Aorta (tissue), 5 donors: Measurements from ENCODE around the gene FAM124B. TPM values are rescaled to one million over a fixed set of nuclear protein-coding genes. Genes with fewer than 3 reads are reported as not detected.
"Not testable (repeated sequence)": the region's sequence is repeated elsewhere in the genome, so short reads cannot be mapped to it uniquely, and the experiment has no call there.

ENCODE experiments used
- ATAC-seq: fragments of 200-7000 bp; cut with Tn5 transposase; one replicate; pipeline ENCODE4 v1.9.1; 2022; ENCODE audit warnings: moderate library complexity; ENCODE audit not compliant: low FRiP score
- DNase-seq, 2 donors: peaks; one replicate each; pipeline ENCODE4 v3.0.0-alpha.2; 2020
- H3K27ac ChIP-seq, 2 donors: one replicate each; pipeline ENCODE4 v1.5.1; 2013; ENCODE audit warnings: low read length in 2 of 2, mild to moderate bottlenecking in 2 of 2, moderate library complexity in 2 of 2, control low read depth in 1 of 2, inconsistent platforms in 1 of 2, low read depth in 1 of 2
- H3K27me3 ChIP-seq, 2 donors: one replicate each; pipeline ENCODE4 v1.6.1; 2013; ENCODE audit warnings: control low read depth in 1 of 2, low read length in 1 of 2, mild to moderate bottlenecking in 1 of 2, moderate library complexity in 1 of 2; ENCODE audit not compliant: insufficient read depth in 2 of 2, control insufficient read depth in 1 of 2
- H3K36me3 ChIP-seq, 2 donors: one replicate each; pipeline ENCODE4 v1.6.1; 2013; ENCODE audit warnings: control low read depth in 1 of 2, low read length in 1 of 2, mild to moderate bottlenecking in 1 of 2; ENCODE audit not compliant: insufficient read depth in 2 of 2, control insufficient read depth in 1 of 2
- H3K4me1 ChIP-seq, 2 donors: one replicate each; pipeline ENCODE4 v1.6.1; 2013; ENCODE audit warnings: low read length in 2 of 2, control low read depth in 1 of 2, mild to moderate bottlenecking in 1 of 2, moderate library complexity in 1 of 2; ENCODE audit not compliant: insufficient read depth in 2 of 2, control insufficient read depth in 1 of 2
- H3K4me3 ChIP-seq, 2 donors: one replicate each; pipeline ENCODE4 v1.5.1; 2013; ENCODE audit warnings: low read length in 2 of 2, control low read depth in 1 of 2, mild to moderate bottlenecking in 1 of 2
- H3K9me3 ChIP-seq: one replicate; pipeline ENCODE4 v1.6.1; 2013; ENCODE audit warnings: mild to moderate bottlenecking, low read length; ENCODE audit not compliant: control insufficient read depth
- WGBS, 2 donors: extraction: QIAGEN DNeasy Blood & Tissue Kit; methylation state at CpG; one replicate each; pipeline ENCODE4 v1.1.7; 2013; 5-methylcytosine and 5-hydroxymethylcytosine counted together
- intact Hi-C, 2 donors: fragments of 100-400 bp; cut with DNase I; formaldehyde crosslinking; loops; one replicate each; pipeline versions ENCODE4 v1.14.2 to v1.15.0; 2022
- polyA plus RNA-seq, 2 donors: library from polyadenylated mRNA; stranded (reverse); fragments of 200-250 nt; gene quantifications; one replicate each; pipeline ENCODE4 v1.2.3, GENCODE V29; 2013
- total RNA-seq, 2 donors: library from RNA; stranded (reverse); fragmentation: NEBNext Ultra II Directional; extraction: Animal tissue kit (Norgen Biotek cat#: 25700); gene quantifications; one replicate each; pipeline ENCODE4 v1.2.1, GENCODE V29; 2021
- donor health status: healthy with polysubstance abuse.
- donor health status: Bipolar disorder and iron deficiency.
- donor health status: DM: no; HTN: no; CAD: no.
- donor health status: DM: no; HTN: no; CAD: no.
- donor health status: DM: yes; HTN: yes; CAD: no.

Gene FAM124B
- total and polyA plus RNA-seq, 4 donors, result 2.4 to 4.8 TPM; not detected in 2

DNA sequence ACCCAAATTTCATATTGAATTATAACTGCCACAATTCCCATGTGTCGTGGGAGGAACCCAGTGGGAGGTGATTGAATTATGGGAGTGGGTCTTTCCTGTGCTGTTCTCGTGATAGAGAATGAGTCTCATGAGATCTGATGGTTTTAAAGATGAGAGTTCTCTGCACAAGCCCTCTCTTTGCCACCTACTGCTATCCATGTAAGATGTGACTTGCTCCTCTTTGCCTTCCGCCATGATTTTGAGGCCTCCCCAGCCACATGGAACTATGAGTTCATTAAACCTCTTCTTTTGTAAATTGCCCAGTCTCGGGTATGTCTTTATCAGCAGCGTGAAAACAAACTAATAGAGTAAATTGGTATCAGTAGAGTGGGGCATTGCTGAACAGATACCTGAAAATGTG is 4.8 kb downstream of the FAM124B start:
- H3K9me3 ChIP-seq, H3K36me3 ChIP-seq, ATAC-seq, H3K27me3 ChIP-seq, intact Hi-C loops, H3K27ac ChIP-seq, H3K4me3 ChIP-seq, H3K4me1 ChIP-seq, DNase-seq: not testable (repeated sequence)
- 92 to 93% methylated on average over 5 of the region's 5 CpGs for WGBS, 2 donors

DNA sequence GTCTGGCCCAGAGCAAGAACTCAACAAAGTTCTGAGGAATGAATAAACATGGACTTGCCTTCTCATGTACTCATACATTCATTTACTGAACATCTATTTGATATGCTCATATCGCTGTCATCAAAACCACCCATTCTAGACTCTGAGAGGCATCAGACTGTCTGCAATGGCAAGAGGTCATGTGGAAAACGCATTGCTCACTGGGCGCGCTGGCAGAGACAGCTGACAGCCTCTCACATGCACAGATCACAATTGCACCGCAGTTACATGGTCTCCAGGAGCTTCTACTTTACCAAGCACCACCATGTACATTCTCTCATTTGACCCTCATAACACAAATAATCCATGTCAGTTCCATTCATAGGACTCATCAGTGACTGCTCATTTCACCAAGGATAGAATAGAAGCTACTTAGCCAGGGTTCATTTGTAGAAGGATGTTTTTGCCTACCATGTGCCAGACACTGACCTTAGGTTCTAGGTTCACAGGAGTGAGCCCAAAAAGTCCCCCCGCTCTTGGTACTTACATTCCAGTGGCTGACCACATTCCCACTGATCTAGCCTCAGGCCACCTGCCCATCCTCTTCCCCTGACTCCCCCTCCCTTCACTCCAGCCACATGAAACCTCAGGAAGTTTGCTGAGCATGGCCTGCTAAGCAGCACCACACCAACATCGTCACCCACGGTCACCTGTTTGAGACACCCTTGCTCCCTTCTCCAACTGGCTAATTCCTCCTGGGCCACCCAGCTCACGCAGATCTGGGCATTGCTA is 6.1 kb downstream of the FAM124B start:
- no peak for ATAC-seq
- no peak overlapping the region for H3K27ac ChIP-seq

DNA sequence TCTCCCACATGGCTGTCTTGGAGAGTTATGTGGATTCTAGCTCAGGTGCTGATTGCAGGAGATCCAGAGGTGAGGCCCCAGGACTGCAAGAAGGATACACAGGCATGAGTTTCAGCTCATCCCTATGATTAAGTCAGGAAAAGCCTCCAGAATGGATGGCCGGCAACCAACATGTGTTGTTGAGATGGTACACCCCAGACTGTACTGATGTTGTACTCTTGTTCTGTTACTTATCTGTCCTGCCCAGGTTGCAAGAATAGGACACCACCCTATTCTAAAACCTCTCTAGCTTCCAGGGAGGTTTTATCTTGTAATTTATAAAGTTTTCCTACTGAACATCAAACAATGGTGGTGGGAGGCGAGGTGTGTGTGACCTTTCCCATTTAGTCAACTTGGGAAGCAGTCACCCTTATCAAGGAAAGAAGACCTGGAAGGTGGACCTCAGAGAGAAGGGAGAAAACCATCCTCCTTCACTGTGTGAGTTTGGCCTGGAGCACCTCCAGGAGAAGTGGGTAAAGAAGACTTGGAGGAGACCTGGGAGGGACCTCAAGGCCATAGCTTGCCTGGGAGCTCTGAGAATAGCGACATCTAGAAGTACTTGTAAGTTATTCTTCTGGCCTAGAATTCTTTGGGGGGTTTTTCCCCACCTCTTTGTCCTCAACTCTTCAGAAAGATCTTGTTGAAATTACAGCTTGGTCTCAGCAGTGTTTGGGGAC is 8.6 kb downstream of the FAM124B start:
- 96% methylated on average over 3 of the region's 3 CpGs for WGBS, 2 donors
- H3K27me3 ChIP-seq, result no peaks in the 10 kb centered on the region
- intact Hi-C loops, result no loop called here
- DNase-seq (no peak), ATAC-seq (no peak)
- no peak overlapping the region for H3K4me3 ChIP-seq
- no peak overlapping the region for H3K27ac ChIP-seq
- peaks cover 3% of the 10 kb centered on the region for H3K9me3 ChIP-seq
- no peaks in the 10 kb centered on the region for H3K36me3 ChIP-seq
- H3K4me1 ChIP-seq, result no peaks in the 10 kb centered on the region

More for the DNA sequence above, 6.1 kb downstream of the FAM124B start:
- Histone ChIP-seq H3K4me1 (no peaks in the 10 kb centered on the region), H3K4me3 (no peak overlapping the region), H3K9me3 (no peaks in the 10 kb centered on the region), H3K27me3 (no peaks in the 10 kb centered on the region), H3K36me3 (no peaks in the 10 kb centered on the region)
- DNase-seq, result no peak
- intact Hi-C loops, result no loop called here
- 93 to 96% methylated on average over 9 of the region's 9 CpGs for WGBS, 2 donors

DNA sequence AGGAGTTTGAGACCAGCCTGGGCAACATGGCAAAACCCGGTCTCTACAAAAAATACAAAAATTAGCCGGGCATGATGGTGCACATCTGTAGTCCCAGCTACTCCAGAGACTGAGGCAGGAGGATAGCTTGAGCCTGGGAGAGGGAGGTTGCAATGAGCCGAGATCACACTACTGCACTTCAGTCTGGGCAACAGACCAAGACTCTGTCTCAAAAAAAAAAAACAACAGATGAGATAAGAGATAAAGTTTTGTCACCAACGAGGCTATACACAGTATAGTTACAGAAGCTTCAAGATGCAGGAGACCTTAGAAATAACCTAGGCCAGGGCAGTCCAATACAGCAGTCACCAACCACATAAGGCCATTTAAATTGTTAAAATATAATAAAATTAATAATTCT is 9.4 kb downstream of the FAM124B start:
- DNase-seq (no peak), ATAC-seq (no peak)
- Histone ChIP-seq H3K4me3 (no peak overlapping the region), H3K4me1 (no peaks in the 10 kb centered on the region), H3K27me3 (no peaks in the 10 kb centered on the region), H3K36me3 (no peaks in the 10 kb centered on the region), H3K9me3 (peaks cover 3% of the 10 kb centered on the region), H3K27ac (no peak overlapping the region)
- WGBS, 2 donors, result 62 to 68% methylated on average over 4 of the region's 4 CpGs
- intact Hi-C loops, result no loop called here

DNA sequence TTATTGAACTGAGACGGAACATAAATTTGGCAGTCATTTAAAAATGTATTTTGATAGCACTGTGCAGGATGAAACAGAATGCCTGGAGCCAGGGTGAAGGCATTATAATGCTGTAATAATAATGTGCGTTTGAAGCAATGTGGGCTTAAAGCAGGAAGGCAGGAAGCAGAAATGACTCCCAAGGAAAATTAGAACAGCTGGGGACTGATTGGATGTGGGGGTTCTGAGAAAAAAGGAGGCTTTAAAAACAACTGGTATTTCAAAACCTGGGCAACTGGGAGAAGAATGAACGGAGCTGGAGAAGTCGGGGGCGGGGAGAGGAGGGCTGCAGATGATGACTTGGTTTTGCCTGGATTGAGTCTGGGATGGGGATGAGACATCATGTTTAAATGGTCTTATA is 12.6 kb downstream of the FAM124B start:
- no peak for DNase-seq
- Histone ChIP-seq H3K4me1 (no peaks in the 10 kb centered on the region), H3K36me3 (no peaks in the 10 kb centered on the region), H3K4me3 (no peak overlapping the region), H3K27me3 (no peaks in the 10 kb centered on the region), H3K27ac (no peak overlapping the region), H3K9me3 (peaks cover 3% of the 10 kb centered on the region)
- intact Hi-C loops, result no loop called here
- ATAC-seq, result no peak
- 63 to 71% methylated on average over 5 of the region's 5 CpGs for WGBS, 2 donors

DNA sequence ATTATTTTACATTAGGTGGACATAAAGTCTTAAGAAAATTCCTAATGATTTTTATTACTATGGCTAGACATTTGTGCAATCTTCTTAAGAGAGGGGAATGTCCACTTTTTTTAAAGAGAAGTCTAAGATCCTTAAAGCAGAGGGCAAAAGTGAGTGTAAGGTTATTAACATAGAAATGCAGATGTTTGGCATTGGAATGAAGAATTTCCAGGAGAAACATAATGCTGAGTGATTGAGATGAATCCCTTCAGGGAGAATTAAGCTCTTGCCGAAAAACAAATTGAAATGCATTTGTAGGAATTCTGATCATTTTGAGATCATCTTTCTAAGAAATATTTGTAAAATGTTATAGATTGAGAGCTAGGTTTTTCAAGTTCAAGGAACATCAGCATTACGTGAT is 15.0 kb downstream of the FAM124B start:
- ATAC-seq, result no peak
- intact Hi-C loops, result no loop called here
- WGBS, 2 donors, result 77 to 89% methylated on average over 2 of the region's 2 CpGs

DNA sequence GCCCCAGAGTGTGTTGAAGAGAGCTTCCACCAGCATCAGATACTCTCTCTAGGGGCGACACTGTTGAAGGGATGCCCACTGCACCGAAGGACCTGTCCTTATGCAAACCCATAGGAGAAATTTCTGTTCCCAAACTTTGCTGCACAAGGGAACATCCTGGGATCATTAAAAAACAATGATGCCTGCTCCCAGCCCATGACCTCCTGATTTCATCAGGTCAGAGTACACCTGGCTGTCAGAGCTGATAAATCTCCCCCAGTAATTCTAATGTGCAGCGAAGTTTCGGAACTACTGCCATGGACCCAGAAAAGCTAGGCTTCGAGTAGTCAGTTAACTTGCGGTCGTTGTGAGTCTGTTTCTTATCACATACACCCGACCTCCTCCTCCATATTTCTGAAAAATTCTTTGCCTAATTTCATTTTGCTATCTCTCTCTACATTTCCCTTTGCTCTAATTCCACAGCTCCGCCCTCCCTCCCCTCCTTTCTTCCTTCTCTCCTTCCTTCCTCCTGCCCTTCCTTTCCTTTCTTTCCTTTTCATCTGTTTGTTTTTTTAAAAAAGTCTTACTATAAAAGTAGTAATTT is 18.8 kb downstream of the FAM124B start:
- intact Hi-C loops, result no loop called here
- H3K27ac ChIP-seq, result no peak overlapping the region
- ATAC-seq (no peak), DNase-seq (no peak)
- no peaks in the 10 kb centered on the region for H3K9me3 ChIP-seq
- H3K27me3 ChIP-seq, result no peaks in the 10 kb centered on the region
- no peaks in the 10 kb centered on the region for H3K36me3 ChIP-seq
- peaks cover 0 to 4% of the 10 kb centered on the region in 2 donors for H3K4me1 ChIP-seq
- 91 to 92% methylated on average over 9 of the region's 9 CpGs for whole genome bisulfite sequencing, 2 donors
- H3K4me3 ChIP-seq, result no peak overlapping the region

More for the DNA sequence above, 15.0 kb downstream of the FAM124B start:
- no peaks in the 10 kb centered on the region for H3K36me3 ChIP-seq
- H3K27ac ChIP-seq, result no peak overlapping the region
- H3K27me3 ChIP-seq, result no peaks in the 10 kb centered on the region
- H3K4me1 ChIP-seq, result no peaks in the 10 kb centered on the region
- no peak for DNase-seq
- H3K9me3 ChIP-seq, result peaks cover 3% of the 10 kb centered on the region
- H3K4me3 ChIP-seq, result no peak overlapping the region

DNA sequence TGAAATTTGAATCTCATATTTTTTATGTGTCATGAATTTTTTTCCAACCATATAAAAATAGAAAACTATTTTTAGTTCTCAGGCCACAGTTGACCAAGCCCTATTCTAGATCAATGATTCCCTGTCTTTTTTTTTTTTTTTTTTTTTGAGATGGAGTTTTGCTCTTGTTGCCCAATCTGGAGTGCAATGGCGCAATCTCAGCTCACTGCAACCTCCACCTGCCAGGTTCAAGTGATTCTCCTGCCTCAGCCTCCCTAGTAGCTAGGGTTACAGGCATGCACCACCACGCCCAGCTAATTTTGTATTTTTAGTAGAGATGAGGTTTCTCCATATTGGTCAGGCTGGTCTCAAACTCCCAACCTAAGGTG is 19.6 kb downstream of the FAM124B start:
- H3K27ac ChIP-seq, intact Hi-C loops, H3K27me3 ChIP-seq, H3K4me1 ChIP-seq, ATAC-seq, DNase-seq, H3K9me3 ChIP-seq, H3K36me3 ChIP-seq, H3K4me3 ChIP-seq: not testable (repeated sequence)
- WGBS, 2 donors, result 94 to 100% methylated on average over 2 of the region's 2 CpGs
